GM12864 (cell line): ENCODE measurements around the gene CARMIL1.

Source experiments
- DNase-seq: peaks from one replicate; pipeline ENCODE4 v3.0.0-alpha.2; 2011; ENCODE audit warnings: low read depth
- H3K4me3 ChIP-seq: 2 replicates; pipeline ENCODE4 v1.5.1; 2011; ENCODE audit warnings: mild to moderate bottlenecking, low read depth, low read length, control low read depth
- CTCF ChIP-seq: IDR thresholded peaks from 2 replicates; pipeline ENCODE4 v1.5.1; 2011; ENCODE audit warnings: low read depth, mild to moderate bottlenecking, moderate library complexity, low read length, control low read depth, inconsistent platforms; ENCODE audit errors: missing control alignments

CARMIL1 gene

DNA sequence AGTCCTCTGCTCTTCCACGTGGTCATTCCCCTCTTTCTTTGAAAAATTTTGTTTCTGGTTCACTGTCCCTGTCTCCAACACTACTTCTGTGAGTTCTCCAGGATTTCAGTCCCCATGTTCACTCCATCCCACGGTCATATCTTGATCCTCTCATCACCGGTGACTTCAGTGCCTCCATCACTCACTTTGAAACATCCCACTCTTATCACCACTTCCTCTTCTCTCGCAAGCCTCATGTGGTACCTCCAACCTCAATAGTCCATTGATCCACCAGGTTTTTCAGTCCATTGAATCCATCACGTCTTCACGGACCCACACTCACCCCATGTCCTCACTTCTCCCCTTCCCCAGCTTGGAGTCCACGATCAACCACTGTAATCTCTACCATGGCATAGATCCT is 64.8 kb downstream of the CARMIL1 start:
- DNase-seq: no peak
- no peak for TF ChIP-seq CTCF
- H3K4me3 ChIP-seq: no peak overlapping the region

- no peak for DNase-seq
- H3K4me3 ChIP-seq: no peak overlapping the region
- no peak for TF ChIP-seq CTCF
Measured at GRCh38 chr6:25344827-25345226, 65.7 kb downstream of the CARMIL1 start.

GRCh38 chr6:25346064-25346463 is 66.9 kb downstream of the CARMIL1 start:
- H3K4me3 ChIP-seq: no peak overlapping the region
- TF ChIP-seq CTCF: no peak
- no peak for DNase-seq

DNA sequence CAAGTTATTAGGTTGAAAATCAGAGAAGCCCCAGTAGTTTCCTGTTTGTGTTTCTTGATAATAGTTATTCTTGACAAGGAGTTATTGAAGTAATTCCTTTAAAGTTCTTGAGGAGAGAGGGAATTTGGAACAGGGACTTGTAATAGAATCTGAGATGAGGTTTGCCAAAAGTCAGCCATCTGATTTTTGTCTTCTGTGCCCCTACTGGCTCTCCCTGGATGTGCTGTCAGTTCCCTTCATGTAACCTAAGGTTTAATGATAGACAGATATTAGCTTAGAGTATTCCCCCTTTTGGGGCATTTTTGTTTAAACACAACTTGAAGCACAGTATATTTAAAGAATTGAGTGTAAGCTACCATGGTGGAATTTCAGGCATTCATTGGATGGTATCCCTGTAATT is 71.4 kb downstream of the CARMIL1 start:
- DNase-seq: no peak
- no peak overlapping the region for H3K4me3 ChIP-seq
- TF ChIP-seq CTCF: no peak

GRCh38 chr6:25351485-25351884 is 72.3 kb downstream of the CARMIL1 start:
- H3K4me3 ChIP-seq: no peak overlapping the region
- no peak for TF ChIP-seq CTCF
- DNase-seq: no peak

DNA sequence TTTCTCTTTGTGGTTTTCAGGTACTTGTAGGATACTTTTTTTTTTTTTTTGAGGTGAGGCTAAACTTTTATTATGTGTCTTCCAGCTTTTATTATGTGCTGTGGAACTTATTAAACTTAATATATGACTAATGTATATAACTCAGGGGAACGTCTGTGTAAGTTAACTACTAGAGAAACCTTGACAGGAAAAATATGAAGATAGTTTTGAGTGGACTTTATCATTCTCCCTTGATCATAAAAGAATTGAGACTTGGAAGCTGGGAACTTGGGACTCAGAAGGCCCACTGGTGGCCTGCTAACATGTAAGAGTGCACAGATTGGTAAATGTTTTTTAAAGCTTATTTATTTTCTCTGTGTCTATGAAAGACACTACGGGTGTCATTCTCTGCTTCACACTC is 73.1 kb downstream of the CARMIL1 start:
- TF ChIP-seq CTCF: no peak
- DNase-seq: no peak
- no peak overlapping the region for H3K4me3 ChIP-seq

DNA sequence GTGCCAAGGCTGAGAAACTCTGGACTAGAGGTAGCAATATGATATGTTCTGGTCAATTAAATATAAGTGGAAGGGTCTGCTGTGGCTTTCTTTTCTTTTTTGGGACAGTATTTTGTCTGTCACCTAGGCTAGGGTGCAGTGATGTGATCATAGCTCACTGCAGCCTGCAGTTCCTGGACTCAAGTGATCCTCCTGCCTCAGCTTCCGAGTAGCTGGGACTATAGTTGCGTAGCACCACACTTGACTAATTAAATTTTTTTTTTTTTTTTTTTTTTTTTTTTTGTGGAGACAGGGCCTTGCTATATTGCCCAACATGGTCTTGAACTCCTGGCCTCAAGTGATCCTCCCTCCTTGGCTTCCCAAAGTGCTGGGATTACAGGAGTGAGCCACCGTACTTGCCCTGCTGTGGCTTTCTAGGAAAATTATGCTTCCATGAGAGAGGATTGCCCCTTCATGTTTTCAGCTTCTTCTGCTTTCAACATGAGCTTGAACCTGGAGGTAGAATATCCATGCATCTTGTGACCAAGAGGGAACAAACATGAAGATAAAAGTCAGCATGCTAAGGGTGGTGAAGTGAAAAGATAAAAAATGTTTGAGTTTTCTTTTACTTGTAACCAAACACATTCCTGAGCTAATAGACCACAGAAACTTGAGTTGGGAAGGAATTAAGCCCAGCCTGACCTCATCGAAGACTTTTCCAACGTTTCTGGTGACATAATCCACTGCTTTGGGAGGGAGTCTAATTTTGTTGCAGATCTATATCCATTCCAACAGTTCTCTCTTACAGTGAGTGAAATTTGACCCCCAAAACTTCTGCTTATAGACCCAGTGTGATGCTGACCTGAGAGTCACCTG is 75.1 kb downstream of the CARMIL1 start:
- no peak overlapping the region for H3K4me3 ChIP-seq
- DNase-seq: no peak
- no peak for TF ChIP-seq CTCF
